ENCODE measurements around the gene COX10. TPM values are rescaled to one million over a fixed set of nuclear protein-coding genes. Genes with fewer than 3 reads are reported as not detected.

The COX10 gene
- total RNA-seq, 4 donors from 2014 or later = 12.6 to 22.8 (median 15.6) TPM

GRCh38 chr17:14150619-14151018 lies 81.3 kb downstream of the COX10 start:
- H3K4me3 ChIP-seq = no peak overlapping the region
- H3K9me3 ChIP-seq = no peaks in the 10 kb centered on the region
- 52 to 63% methylated on average over 2 of the region's 2 CpGs for WGBS, 2 donors
- no peaks in the 10 kb centered on the region for H3K27me3 ChIP-seq
- TF ChIP-seq CTCF (IDR thresholded peaks at IDR 0.05) = no peak
- no peak for TF ChIP-seq EP300 (IDR thresholded peaks at IDR 0.05)
- TF ChIP-seq POLR2A (IDR thresholded peaks at IDR 0.05) = no peak
- DNase-seq (ENCODE audit: low spot score in 2 of 2) = no peak
- H3K36me3 ChIP-seq = no peaks in the 10 kb centered on the region
- no peak overlapping the region for H3K27ac ChIP-seq
- no peaks in the 10 kb centered on the region for H3K4me1 ChIP-seq

GRCh38 chr17:14152721-14153120 lies 83.4 kb downstream of the COX10 start:
- H3K4me1 ChIP-seq = no peaks in the 10 kb centered on the region
- no peak overlapping the region for H3K4me3 ChIP-seq
- TF ChIP-seq CTCF (IDR thresholded peaks at IDR 0.05) (no peak), POLR2A (IDR thresholded peaks at IDR 0.05) (no peak), EP300 (IDR thresholded peaks at IDR 0.05) (no peak)
- WGBS, 2 donors = 62 to 67% methylated on average over 4 of the region's 4 CpGs
- H3K36me3 ChIP-seq = no peaks in the 10 kb centered on the region
- DNase-seq (ENCODE audit: low spot score in 2 of 2) = no peak
- H3K9me3 ChIP-seq = no peaks in the 10 kb centered on the region
- H3K27ac ChIP-seq = no peak overlapping the region
- no peaks in the 10 kb centered on the region for H3K27me3 ChIP-seq

- no peaks in the 10 kb centered on the region for H3K4me1 ChIP-seq
- H3K36me3 ChIP-seq = no peaks in the 10 kb centered on the region
- DNase-seq (ENCODE audit: low spot score in 2 of 2) = no peak
- TF ChIP-seq CTCF (IDR thresholded peaks at IDR 0.05) (no peak), POLR2A (IDR thresholded peaks at IDR 0.05) (no peak), EP300 (IDR thresholded peaks at IDR 0.05) (no peak)
- no peaks in the 10 kb centered on the region for H3K9me3 ChIP-seq
- H3K27ac ChIP-seq = no peak overlapping the region
- WGBS, 2 donors = 76 to 84% methylated on average over 1 of the region's 1 CpG
- no peak overlapping the region for H3K4me3 ChIP-seq
- no peaks in the 10 kb centered on the region for H3K27me3 ChIP-seq
Measured at GRCh38 chr17:14153374-14153773, 84.1 kb downstream of the COX10 start.

- WGBS, 2 donors = 42 to 60% methylated on average over 4 of the region's 4 CpGs
Measured at GRCh38 chr17:14156689-14157088, 87.4 kb downstream of the COX10 start.

GRCh38 chr17:14157822-14158221 lies 88.5 kb downstream of the COX10 start:
- Histone ChIP-seq H3K27me3 (no peaks in the 10 kb centered on the region), H3K27ac (no peak overlapping the region), H3K36me3 (peaks cover 0 to 8% (median 0%) of the 10 kb centered on the region in 3 donors), H3K4me1 (no peaks in the 10 kb centered on the region), H3K4me3 (no peak overlapping the region), H3K9me3 (no peaks in the 10 kb centered on the region)
- no peak for DNase-seq (ENCODE audit: low spot score in 2 of 2)
- TF ChIP-seq CTCF (IDR thresholded peaks at IDR 0.05) = no peak
- no peak for TF ChIP-seq EP300 (IDR thresholded peaks at IDR 0.05)
- TF ChIP-seq POLR2A (IDR thresholded peaks at IDR 0.05) = no peak
- 96 to 98% methylated on average over 1 of the region's 1 CpG for WGBS, 2 donors

More at GRCh38 chr17:14156689-14157088, 87.4 kb downstream of the COX10 start:
- TF ChIP-seq CTCF (IDR thresholded peaks at IDR 0.05) (no peak), EP300 (IDR thresholded peaks at IDR 0.05) (no peak), POLR2A (IDR thresholded peaks at IDR 0.05) (no peak)
- Histone ChIP-seq H3K27ac (no peak overlapping the region), H3K36me3 (peaks cover 0 to 7% (median 0%) of the 10 kb centered on the region in 3 donors), H3K9me3 (no peaks in the 10 kb centered on the region), H3K4me1 (no peaks in the 10 kb centered on the region), H3K27me3 (no peaks in the 10 kb centered on the region), H3K4me3 (no peak overlapping the region)
- DNase-seq (ENCODE audit: low spot score in 2 of 2) = no peak

Measured in tibial nerve (tissue), 4 donors.